GM21619 (cell line): ENCODE measurements around the gene LINC00305.
A peak's percentile ranks its signal among the peaks of the same experiment; 100 is the strongest.

Source experiments
- ATAC-seq: cut with Tn5 transposase; IDR thresholded peaks from one replicate; pipeline ENCODE4 v1.9.1; 2021; ENCODE audit not compliant: unreplicated experiment

LINC00305 gene

GRCh38 chr18:64116571-64117175 is 32.2 kb downstream of the LINC00305 start:
- no peak for ATAC-seq

- no peak for ATAC-seq
Measured at GRCh38 chr18:64115881-64116280, 33.0 kb downstream of the LINC00305 start.

GRCh38 chr18:64111950-64112349 is 36.9 kb downstream of the LINC00305 start:
- no peak for ATAC-seq

- ATAC-seq: no peak
Measured at GRCh38 chr18:64110692-64111480, 38.0 kb downstream of the LINC00305 start.

GRCh38 chr18:64103986-64104385 is 44.9 kb downstream of the LINC00305 start:
- ATAC-seq: no peak

GRCh38 chr18:64100116-64100922 is 48.6 kb downstream of the LINC00305 start:
- peak; percentile 58 for ATAC-seq

GRCh38 chr18:64099244-64099643 is 49.6 kb downstream of the LINC00305 start:
- peak; percentile 53 for ATAC-seq

- no peak for ATAC-seq
Measured at GRCh38 chr18:64097497-64097896, 51.4 kb downstream of the LINC00305 start.

- no peak for ATAC-seq
Measured at GRCh38 chr18:64095056-64095455, 53.8 kb downstream of the LINC00305 start.

GRCh38 chr18:64094210-64094609 is 54.7 kb downstream of the LINC00305 start:
- ATAC-seq: no peak

- ATAC-seq: peak; percentile 53
Measured at GRCh38 chr18:64091526-64091925, 57.4 kb downstream of the LINC00305 start.

- peak; percentile 60 for ATAC-seq
Measured at GRCh38 chr18:64090876-64091275, 58.0 kb downstream of the LINC00305 start.

- no peak for ATAC-seq
Measured at GRCh38 chr18:64083916-64084315, 65.0 kb downstream of the LINC00305 start.

GRCh38 chr18:64082513-64082912 is 66.4 kb downstream of the LINC00305 start:
- no peak for ATAC-seq

- ATAC-seq: no peak
Measured at GRCh38 chr18:64082054-64082453, 66.8 kb downstream of the LINC00305 start.

- no peak for ATAC-seq
Measured at GRCh38 chr18:64073971-64074370, 74.9 kb downstream of the LINC00305 start.

GRCh38 chr18:64055019-64055418 is 93.9 kb downstream of the LINC00305 start:
- ATAC-seq: no peak

GRCh38 chr18:64053246-64053645 is 95.6 kb downstream of the LINC00305 start:
- no peak for ATAC-seq

- ATAC-seq: no peak
Measured at GRCh38 chr18:64052772-64053171, 96.1 kb downstream of the LINC00305 start.

GRCh38 chr18:64044616-64045015 is 104.3 kb downstream of the LINC00305 start:
- no peak for ATAC-seq

- ATAC-seq: no peak
Measured at GRCh38 chr18:64042728-64043358, 106.0 kb downstream of the LINC00305 start.
